Measurements from ENCODE around the gene NKG7. TPM values are rescaled to one million over a fixed set of nuclear protein-coding genes. Genes with fewer than 3 reads are reported as not detected.

Gene NKG7
- total RNA-seq, 1 experiment from 2014 or later, result not detected

DNA sequence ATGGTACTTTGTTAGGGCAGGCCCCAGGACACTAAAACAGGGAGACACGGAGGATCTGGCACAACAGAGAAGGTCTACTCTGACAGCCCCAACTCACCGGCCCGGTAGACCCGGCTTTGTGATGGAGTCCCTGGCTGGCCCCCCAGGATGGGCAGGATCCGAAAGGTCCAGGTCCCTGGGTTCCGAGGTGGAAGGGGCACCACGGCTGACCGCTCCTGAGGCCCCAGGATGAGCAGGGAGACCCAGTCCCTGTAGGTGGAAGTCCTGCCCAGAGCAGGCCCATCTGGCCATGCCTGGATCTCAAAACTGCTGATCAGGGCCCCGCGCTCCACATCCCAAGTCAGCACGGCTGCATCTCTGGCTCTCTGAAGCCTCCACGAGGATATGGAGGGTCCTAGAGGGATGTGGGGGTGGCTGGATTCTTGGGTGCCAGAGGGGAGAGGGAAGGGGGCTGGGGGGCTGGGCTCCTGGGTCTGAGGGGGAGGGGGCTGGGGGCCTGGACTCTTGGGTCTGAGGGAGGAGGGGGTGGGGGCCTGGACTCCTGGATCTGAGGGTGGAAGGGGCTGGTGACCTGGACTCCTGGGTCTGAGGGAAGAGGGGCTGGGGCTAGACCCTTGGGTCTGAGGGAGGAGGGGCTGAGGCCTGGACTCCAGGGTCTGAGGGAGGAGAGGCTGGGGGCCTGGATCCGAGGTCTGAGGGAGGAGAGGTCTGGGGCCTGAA is 35.2 kb downstream of the NKG7 start:
- DNase-seq (ENCODE audit: low spot score), result no peak
- Histone ChIP-seq H3K36me3 (ENCODE audit: insufficient read depth, low read length, poor library complexity, severe bottlenecking) (no peaks in the 10 kb centered on the region), H3K4me1 (ENCODE audit: insufficient read depth, low read length, poor library complexity, severe bottlenecking) (peaks cover 8% of the 10 kb centered on the region), H3K4me3 (ENCODE audit: low read depth, low read length, poor library complexity, severe bottlenecking) (no peak overlapping the region), H3K9me3 (ENCODE audit: low read depth, low read length, poor library complexity, severe bottlenecking) (no peaks in the 10 kb centered on the region), H3K27ac (ENCODE audit: low read depth, low read length, poor library complexity, severe bottlenecking) (no peak overlapping the region), H3K27me3 (replicated peaks; ENCODE audit: insufficient read depth, low read depth, low read length, poor library complexity) (no peaks in the 10 kb centered on the region)
- TF ChIP-seq EZH2 (IDR thresholded peaks at IDR 0.05; ENCODE audit: borderline replicate concordance, low read depth, low read length, poor library complexity, severe bottlenecking), result no peak
- TF ChIP-seq, protein P1, sequence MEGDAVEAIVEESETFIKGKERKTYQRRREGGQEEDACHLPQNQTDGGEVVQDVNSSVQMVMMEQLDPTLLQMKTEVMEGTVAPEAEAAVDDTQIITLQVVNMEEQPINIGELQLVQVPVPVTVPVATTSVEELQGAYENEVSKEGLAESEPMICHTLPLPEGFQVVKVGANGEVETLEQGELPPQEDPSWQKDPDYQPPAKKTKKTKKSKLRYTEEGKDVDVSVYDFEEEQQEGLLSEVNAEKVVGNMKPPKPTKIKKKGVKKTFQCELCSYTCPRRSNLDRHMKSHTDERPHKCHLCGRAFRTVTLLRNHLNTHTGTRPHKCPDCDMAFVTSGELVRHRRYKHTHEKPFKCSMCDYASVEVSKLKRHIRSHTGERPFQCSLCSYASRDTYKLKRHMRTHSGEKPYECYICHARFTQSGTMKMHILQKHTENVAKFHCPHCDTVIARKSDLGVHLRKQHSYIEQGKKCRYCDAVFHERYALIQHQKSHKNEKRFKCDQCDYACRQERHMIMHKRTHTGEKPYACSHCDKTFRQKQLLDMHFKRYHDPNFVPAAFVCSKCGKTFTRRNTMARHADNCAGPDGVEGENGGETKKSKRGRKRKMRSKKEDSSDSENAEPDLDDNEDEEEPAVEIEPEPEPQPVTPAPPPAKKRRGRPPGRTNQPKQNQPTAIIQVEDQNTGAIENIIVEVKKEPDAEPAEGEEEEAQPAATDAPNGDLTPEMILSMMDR (conservative IDR thresholded peaks at IDR 0.05; ENCODE audit: low read depth, low read length), result no peak
- POLR2A ChIA-PET (ENCODE audit: low non-redundant PET), result no interaction called here
- CTCF ChIA-PET, result interaction anchor here (0.7 kb wide), 1 partner anchor 323 kb away, joined by 3 read pairs; no protein-coding TSS in a partner anchor
- intact Hi-C loops (cut with micrococcal nuclease; ENCODE audit: unreplicated experiment), result loop anchor here (5.0 to 10.0 kb wide), 2 partner anchors 60 to 328 kb away; no protein-coding TSS in a partner anchor
- BruUV-seq (replicated peaks), result no TSS peak

- intact Hi-C loops (cut with micrococcal nuclease; ENCODE audit: unreplicated experiment), result loop anchor here (10.0 kb wide), 1 partner anchor 331 kb away; no protein-coding TSS in a partner anchor
- H3K4me1 ChIP-seq (ENCODE audit: insufficient read depth, low read length, poor library complexity, severe bottlenecking), result no peaks in the 10 kb centered on the region
- H3K36me3 ChIP-seq (ENCODE audit: insufficient read depth, low read length, poor library complexity, severe bottlenecking), result no peaks in the 10 kb centered on the region
- POLR2A ChIA-PET (ENCODE audit: low non-redundant PET), result no interaction called here
- TF ChIP-seq, protein P1 (conservative IDR thresholded peaks at IDR 0.05; ENCODE audit: low read depth, low read length), result no peak
- TF ChIP-seq EZH2 (IDR thresholded peaks at IDR 0.05; ENCODE audit: borderline replicate concordance, low read depth, low read length, poor library complexity, severe bottlenecking), result no peak
- peak; percentile 25 for DNase-seq (ENCODE audit: low spot score)
- no TSS peak for BruUV-seq (replicated peaks)
- H3K27me3 ChIP-seq (replicated peaks; ENCODE audit: insufficient read depth, low read depth, low read length, poor library complexity), result no peaks in the 10 kb centered on the region
- no peak overlapping the region for H3K27ac ChIP-seq (ENCODE audit: low read depth, low read length, poor library complexity, severe bottlenecking)
- H3K9me3 ChIP-seq (ENCODE audit: low read depth, low read length, poor library complexity, severe bottlenecking), result no peaks in the 10 kb centered on the region
- H3K4me3 ChIP-seq (ENCODE audit: low read depth, low read length, poor library complexity, severe bottlenecking), result no peak overlapping the region
- CTCF ChIA-PET, result interaction anchor here (0.6 kb wide), 1 partner anchor 1468 kb away, joined by 15 read pairs; no protein-coding TSS in a partner anchor
Measured at GRCh38 chr19:51333836-51334460, 38.5 kb downstream of the NKG7 start.

- no peak overlapping the region for H3K27ac ChIP-seq (ENCODE audit: low read depth, low read length, poor library complexity, severe bottlenecking)
- H3K27me3 ChIP-seq (replicated peaks; ENCODE audit: insufficient read depth, low read depth, low read length, poor library complexity), result peaks cover 8% of the 10 kb centered on the region
- no peak overlapping the region for H3K4me3 ChIP-seq (ENCODE audit: low read depth, low read length, poor library complexity, severe bottlenecking)
- TF ChIP-seq, protein P1 (conservative IDR thresholded peaks at IDR 0.05; ENCODE audit: low read depth, low read length), result no peak
- TF ChIP-seq EZH2 (IDR thresholded peaks at IDR 0.05; ENCODE audit: borderline replicate concordance, low read depth, low read length, poor library complexity, severe bottlenecking), result no peak
- H3K36me3 ChIP-seq (ENCODE audit: insufficient read depth, low read length, poor library complexity, severe bottlenecking), result no peaks in the 10 kb centered on the region
- H3K9me3 ChIP-seq (ENCODE audit: low read depth, low read length, poor library complexity, severe bottlenecking), result no peaks in the 10 kb centered on the region
- BruUV-seq (replicated peaks), result no TSS peak
- ChIA-PET POLR2A (ENCODE audit: low non-redundant PET) (no interaction called here), CTCF (interaction anchor here (1.1 kb wide), 1 partner anchor 34 kb away, joined by 3 read pairs; no protein-coding TSS in a partner anchor)
- intact Hi-C loops (cut with micrococcal nuclease; ENCODE audit: unreplicated experiment), result loop anchor here (10.0 kb wide), 1 partner anchor 333 kb away; no protein-coding TSS in a partner anchor
- H3K4me1 ChIP-seq (ENCODE audit: insufficient read depth, low read length, poor library complexity, severe bottlenecking), result no peaks in the 10 kb centered on the region
- no peak for DNase-seq (ENCODE audit: low spot score)
Measured at GRCh38 chr19:51331716-51332115, 40.7 kb downstream of the NKG7 start.

Data from A673 (cell line).